ENCODE data around the gene PARS2. TPM values are rescaled to one million over a fixed set of nuclear protein-coding genes. Genes with fewer than 3 reads are reported as not detected.
A peak's percentile ranks its signal among the peaks of the same experiment; 100 is the strongest.

PARS2 gene
- total RNA-seq, 6 experiments from 2014 or later = 3.2 to 5.4 (median 4.0) TPM

GRCh38 chr1:54784066-54784465, 19.7 kb upstream of the PARS2 start:
- peaks cover 0 to 4% (median 0%) of the 10 kb centered on the region in 4 donors for H3K4me1 ChIP-seq
- DNase-seq (no peak), ATAC-seq (no peak)
- no peaks in the 10 kb centered on the region for H3K27me3 ChIP-seq
- no peak overlapping the region for H3K27ac ChIP-seq
- H3K36me3 ChIP-seq = no peaks in the 10 kb centered on the region
- TF ChIP-seq POLR2A (IDR thresholded peaks at IDR 0.05) (no peak), CTCF (IDR thresholded peaks at IDR 0.05) (no peak)
- intact Hi-C loops (cut with DNase I) = no loop called here
- no CpG with 5 or more reads among the region's 2 CpGs for WGBS (ENCODE audit: insufficient coverage, low coverage, low lambda C conversion rate, missing lambda C conversion rate)
- H3K4me3 ChIP-seq = no peak overlapping the region
- H3K9me3 ChIP-seq = no peaks in the 10 kb centered on the region

DNA sequence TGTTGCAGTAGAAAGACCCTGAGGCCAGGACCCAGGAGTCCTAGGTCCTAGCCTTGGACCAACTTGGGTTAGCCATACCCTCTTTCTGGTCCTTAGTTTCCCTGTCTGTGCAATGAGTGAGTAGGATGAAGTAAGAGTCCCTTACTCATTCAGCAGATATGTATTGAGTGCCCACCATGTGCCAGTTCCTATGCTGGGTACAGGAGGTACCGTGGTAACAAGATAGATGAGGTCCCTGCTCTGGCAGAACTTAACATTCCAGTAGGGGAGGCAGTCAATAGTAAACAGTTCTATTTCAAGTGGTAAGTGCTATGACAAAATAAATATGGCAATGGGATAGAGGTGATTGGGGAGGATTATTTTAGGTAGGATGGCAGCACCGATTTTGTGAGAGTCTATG, 18.3 kb upstream of the PARS2 start:
- WGBS (ENCODE audit: insufficient coverage, low coverage, low lambda C conversion rate, missing lambda C conversion rate) = 71% methylated on average over 2 of the region's 2 CpGs
- no peaks in the 10 kb centered on the region for H3K36me3 ChIP-seq
- no peak for DNase-seq
- ATAC-seq = no peak
- TF ChIP-seq POLR2A (IDR thresholded peaks at IDR 0.05) = no peak
- no peak for TF ChIP-seq CTCF (IDR thresholded peaks at IDR 0.05)
- H3K4me1 ChIP-seq = peaks cover 0 to 4% (median 0%) of the 10 kb centered on the region in 4 donors
- no peak overlapping the region for H3K27ac ChIP-seq
- intact Hi-C loops (cut with DNase I) = no loop called here
- no peaks in the 10 kb centered on the region for H3K9me3 ChIP-seq
- no peaks in the 10 kb centered on the region for H3K27me3 ChIP-seq
- H3K4me3 ChIP-seq = no peak overlapping the region

- Histone ChIP-seq H3K4me1 (peaks cover 0 to 4% (median 0%) of the 10 kb centered on the region in 4 donors), H3K9me3 (no peaks in the 10 kb centered on the region), H3K36me3 (no peaks in the 10 kb centered on the region), H3K27me3 (no peaks in the 10 kb centered on the region), H3K27ac (no peak overlapping the region), H3K4me3 (no peak overlapping the region)
- no peak for DNase-seq
- WGBS (ENCODE audit: insufficient coverage, low coverage, low lambda C conversion rate, missing lambda C conversion rate) = 86% methylated on average over 4 of the region's 6 CpGs
- intact Hi-C loops (cut with DNase I) = no loop called here
- TF ChIP-seq CTCF (IDR thresholded peaks at IDR 0.05) (no peak), POLR2A (IDR thresholded peaks at IDR 0.05) (no peak)
- ATAC-seq = no peak
Measured at GRCh38 chr1:54782156-54782555, 17.8 kb upstream of the PARS2 start.

DNA sequence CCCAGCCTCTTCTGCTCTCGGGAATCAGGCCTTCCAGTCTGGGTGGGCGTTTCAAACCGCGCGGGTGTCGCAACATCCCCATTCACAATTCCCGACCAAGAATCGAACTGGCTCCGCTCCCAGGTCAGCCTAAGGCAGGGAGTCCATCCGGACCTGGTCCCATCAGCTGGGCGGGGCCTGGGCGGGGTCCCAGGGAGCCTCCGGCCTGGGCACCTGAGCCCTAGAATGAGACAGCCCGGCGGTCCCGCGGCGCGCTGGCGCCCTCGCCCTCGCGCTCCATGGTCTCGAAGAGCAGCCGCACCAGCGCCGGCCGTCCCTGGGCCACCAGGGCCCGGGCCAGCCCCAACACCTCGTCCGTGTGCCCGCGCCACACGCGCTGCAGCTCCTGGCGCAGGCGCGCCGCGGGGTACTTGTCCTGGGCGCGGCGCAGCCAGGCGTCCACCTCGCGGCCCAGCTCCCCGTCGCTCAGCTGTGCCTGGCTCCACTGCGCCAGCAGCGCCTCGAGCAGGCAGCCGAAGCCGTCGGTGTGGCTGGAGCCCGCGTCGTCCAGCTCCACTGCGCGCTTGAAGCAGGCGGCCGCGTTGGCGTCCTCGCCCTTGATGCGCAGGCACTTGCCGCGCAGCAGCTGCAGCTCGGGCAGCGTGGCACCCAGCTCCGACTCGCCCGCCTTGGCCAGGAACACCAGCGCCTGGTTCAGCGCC, 16.9 kb upstream of the PARS2 start:
- Histone ChIP-seq H3K4me1 (peaks cover 0 to 4% (median 0%) of the 10 kb centered on the region in 4 donors), H3K27me3 (no peaks in the 10 kb centered on the region), H3K36me3 (no peaks in the 10 kb centered on the region), H3K27ac (no peak overlapping the region), H3K4me3 (no peak overlapping the region), H3K9me3 (no peaks in the 10 kb centered on the region)
- TF ChIP-seq POLR2A (IDR thresholded peaks at IDR 0.05) (no peak), CTCF (IDR thresholded peaks at IDR 0.05) (no peak)
- ATAC-seq = peak; percentile 52 to 84 (median 80)
- WGBS (ENCODE audit: insufficient coverage, low coverage, low lambda C conversion rate, missing lambda C conversion rate) = 32% methylated on average over 17 of the region's 74 CpGs
- intact Hi-C loops (cut with DNase I) = no loop called here
- DNase-seq = peak; percentile 64 to 75 (median 67)

All from right lobe of liver (tissue), 6 donors.